BLaER1 (cell line): ENCODE results near the gene PTPRN2.
"Not testable (repeated sequence)": the region's sequence is repeated elsewhere in the genome, so short reads cannot be mapped to it uniquely, and the experiment has no call there.

ENCODE experiments used
- H3K27ac ChIP-seq: shearing (Covaris generic); formaldehyde crosslinking; 2 replicates; pipeline ENCODE4 v1.8.1; 2022
- H3K27me3 ChIP-seq: shearing (Covaris generic); formaldehyde crosslinking; 2 replicates; pipeline ENCODE4 v1.8.1; 2022
- H3K36me3 ChIP-seq: shearing (Covaris generic); formaldehyde crosslinking; 2 replicates; pipeline ENCODE4 v1.8.1; 2022
- H3K4me1 ChIP-seq: shearing (Covaris generic); formaldehyde crosslinking; 2 replicates; pipeline ENCODE4 v1.8.1; 2022
- H3K4me2 ChIP-seq: shearing (Covaris generic); formaldehyde crosslinking; 2 replicates; pipeline ENCODE4 v1.8.1; 2022
- H3K4me3 ChIP-seq: shearing (Covaris generic); formaldehyde crosslinking; 2 replicates; pipeline ENCODE4 v1.8.1; 2022
- H3K9ac ChIP-seq: shearing (Covaris generic); formaldehyde crosslinking; 2 replicates; pipeline ENCODE4 v1.8.1; 2022
- H3K9me3 ChIP-seq: shearing (Covaris generic); formaldehyde crosslinking; 2 replicates; pipeline ENCODE4 v1.8.1; 2022
- H4K20me1 ChIP-seq: shearing (Covaris generic); formaldehyde crosslinking; 2 replicates; pipeline ENCODE4 v1.8.1; 2022
- Cebpa-rat ChIP-seq: shearing (Covaris generic); IDR thresholded peaks from 2 replicates; pipeline ENCODE4 v1.8.1; 2022

PTPRN2 gene

GRCh38 chr7:157668884-157669767, 918.5 kb downstream of the PTPRN2 start:
- no peaks in the 10 kb centered on the region for H3K36me3 ChIP-seq
- peak overlapping the region; percentile 97 for H3K27ac ChIP-seq
- no peaks in the 10 kb centered on the region for H3K9me3 ChIP-seq
- H3K9ac ChIP-seq, result peak overlapping the region; percentile 81
- 0 out of 2 replicates have a peak, but pooled peaks have one; percentile 17 for TF ChIP-seq Cebpa-rat
- H4K20me1 ChIP-seq, result no peaks in the 10 kb centered on the region
- no peaks in the 10 kb centered on the region for H3K27me3 ChIP-seq
- H3K4me3 ChIP-seq, result peak overlapping the region; percentile 50
- H3K4me2 ChIP-seq, result peak overlapping the region; percentile 89
- H3K4me1 ChIP-seq, result peaks cover 97% of the 10 kb centered on the region

DNA sequence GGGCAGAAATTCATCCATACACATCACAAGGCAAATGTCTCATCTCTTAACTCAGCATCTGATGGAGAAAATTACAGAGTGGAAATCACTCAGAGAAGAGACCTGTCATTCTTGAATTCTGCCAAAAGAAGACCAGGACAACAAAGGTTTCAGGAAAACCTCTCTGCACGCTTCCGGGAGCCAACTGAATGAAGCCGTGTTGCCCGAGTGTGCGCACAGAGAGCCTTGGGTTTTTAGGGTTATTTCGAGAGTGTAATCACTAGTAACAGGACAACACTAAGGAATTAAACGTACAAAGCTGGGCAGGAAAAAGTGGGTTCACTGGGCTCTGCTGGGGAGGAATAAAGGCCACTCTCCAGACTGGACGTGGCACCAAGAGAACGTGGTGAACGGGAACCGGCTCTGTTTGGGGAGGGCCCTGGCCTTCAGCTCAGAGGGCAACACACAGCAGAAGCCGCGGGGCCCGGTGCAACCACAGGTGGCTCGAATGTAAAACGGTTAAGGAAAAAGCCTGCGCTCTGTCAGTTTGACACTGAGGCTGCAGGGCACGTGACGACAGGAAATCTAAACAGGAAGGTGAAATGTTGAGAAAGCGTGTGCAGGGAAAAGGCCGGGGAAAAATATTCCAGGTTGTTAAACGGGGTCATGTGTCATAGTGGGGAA, 919.3 kb downstream of the PTPRN2 start:
- TF ChIP-seq Cebpa-rat, result no peak
- H3K4me2 ChIP-seq, result peak overlapping the region; percentile 89
- no peaks in the 10 kb centered on the region for H3K36me3 ChIP-seq
- peak overlapping the region; percentile 81 for H3K9ac ChIP-seq
- no peaks in the 10 kb centered on the region for H4K20me1 ChIP-seq
- H3K27ac ChIP-seq, result peak overlapping the region; percentile 97
- H3K27me3 ChIP-seq, result no peaks in the 10 kb centered on the region
- peaks cover 97% of the 10 kb centered on the region for H3K4me1 ChIP-seq
- peak overlapping the region; percentile 50 for H3K4me3 ChIP-seq
- H3K9me3 ChIP-seq, result no peaks in the 10 kb centered on the region

DNA sequence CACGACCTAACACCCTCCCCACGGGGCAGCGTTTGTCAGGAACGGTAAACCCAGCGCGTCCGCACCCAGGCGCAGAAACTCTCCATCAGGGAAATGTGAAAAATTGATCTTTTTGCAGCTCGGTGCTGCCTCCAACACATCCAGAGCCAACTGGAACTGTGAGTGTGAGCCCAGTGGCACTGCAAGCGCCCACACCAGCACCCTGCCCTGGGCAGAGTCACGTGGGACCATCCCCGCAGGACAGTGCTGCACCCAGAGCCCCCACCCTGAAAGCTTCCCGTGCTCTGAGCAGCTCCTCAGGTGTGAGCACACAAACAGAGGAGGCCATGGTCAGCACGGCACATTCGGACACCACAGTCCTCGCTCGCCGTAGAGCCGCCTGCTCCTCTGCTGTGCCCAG, 919.9 kb downstream of the PTPRN2 start:
- Histone ChIP-seq H3K4me2 (peak overlapping the region; percentile 89), H3K27ac (peak overlapping the region; percentile 97), H3K9ac (peak overlapping the region; percentile 81)

GRCh38 chr7:157667261-157667660, 920.4 kb downstream of the PTPRN2 start:
- H3K4me2 ChIP-seq, result peak overlapping the region; percentile 89

More for the DNA sequence above, 919.9 kb downstream of the PTPRN2 start:
- Histone ChIP-seq H3K4me3 (peak overlapping the region; percentile 50; the same call in 1 of the 2 replicates), H3K36me3 (no peaks in the 10 kb centered on the region), H3K9me3 (no peaks in the 10 kb centered on the region), H3K4me1 (peaks cover 97% of the 10 kb centered on the region), H4K20me1 (no peaks in the 10 kb centered on the region), H3K27me3 (no peaks in the 10 kb centered on the region)
- TF ChIP-seq Cebpa-rat, result no peak

GRCh38 chr7:157666530-157667040, 921.0 kb downstream of the PTPRN2 start:
- no peak for TF ChIP-seq Cebpa-rat
- peak overlapping the region; percentile 89 for H3K4me2 ChIP-seq
- no peaks in the 10 kb centered on the region for H3K27me3 ChIP-seq
- H4K20me1 ChIP-seq, result no peaks in the 10 kb centered on the region
- no peaks in the 10 kb centered on the region for H3K36me3 ChIP-seq
- no peaks in the 10 kb centered on the region for H3K9me3 ChIP-seq
- H3K27ac ChIP-seq, result peak overlapping the region; percentile 53
- H3K9ac ChIP-seq, result no peak overlapping the region
- peaks cover 97% of the 10 kb centered on the region for H3K4me1 ChIP-seq
- no peak overlapping the region for H3K4me3 ChIP-seq

More at GRCh38 chr7:157667261-157667660, 920.4 kb downstream of the PTPRN2 start:
- no peaks in the 10 kb centered on the region for H3K9me3 ChIP-seq
- H4K20me1 ChIP-seq, result no peaks in the 10 kb centered on the region
- no peaks in the 10 kb centered on the region for H3K27me3 ChIP-seq
- peak overlapping the region; percentile 97 for H3K27ac ChIP-seq
- H3K4me3 ChIP-seq, result peak overlapping the region; percentile 50; the same call in 1 of the 2 replicates
- H3K36me3 ChIP-seq, result no peaks in the 10 kb centered on the region
- peak overlapping the region; percentile 81 for H3K9ac ChIP-seq
- H3K4me1 ChIP-seq, result peaks cover 97% of the 10 kb centered on the region
- no peak for TF ChIP-seq Cebpa-rat

DNA sequence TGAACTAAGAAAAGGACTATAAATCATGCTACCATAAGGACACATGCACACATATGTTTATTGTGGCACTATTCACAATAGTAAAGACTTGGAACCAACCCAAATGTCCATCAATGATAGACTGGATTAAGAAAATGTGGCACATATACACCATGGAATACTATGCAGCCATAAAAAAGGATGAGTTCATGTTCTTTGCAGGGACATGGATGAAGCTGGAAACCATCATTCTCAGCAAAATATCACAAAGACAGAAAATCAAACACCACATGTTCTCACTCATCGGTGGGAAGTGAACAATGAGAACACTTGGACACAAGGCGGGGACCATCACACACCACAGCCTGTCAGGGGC, 922.0 kb downstream of the PTPRN2 start:
- H3K4me2 ChIP-seq, H3K27ac ChIP-seq, H4K20me1 ChIP-seq, H3K36me3 ChIP-seq, H3K9me3 ChIP-seq, H3K4me3 ChIP-seq, H3K9ac ChIP-seq, H3K27me3 ChIP-seq: not testable (repeated sequence)
- H3K4me1 ChIP-seq, result peaks cover 97% of the 10 kb centered on the region

GRCh38 chr7:157664871-157665633, 922.6 kb downstream of the PTPRN2 start:
- H3K27me3 ChIP-seq, result no peaks in the 10 kb centered on the region
- H4K20me1 ChIP-seq, result no peaks in the 10 kb centered on the region
- no peaks in the 10 kb centered on the region for H3K36me3 ChIP-seq
- no peak overlapping the region for H3K9ac ChIP-seq
- H3K9me3 ChIP-seq, result no peaks in the 10 kb centered on the region
- 0 out of 2 replicates have a peak overlapping the region, but pooled peaks have one; percentile 16 for H3K27ac ChIP-seq
- H3K4me1 ChIP-seq, result peaks cover 97% of the 10 kb centered on the region
- TF ChIP-seq Cebpa-rat, result no peak
- H3K4me3 ChIP-seq, result no peak overlapping the region
- peak overlapping the region; percentile 84 for H3K4me2 ChIP-seq

DNA sequence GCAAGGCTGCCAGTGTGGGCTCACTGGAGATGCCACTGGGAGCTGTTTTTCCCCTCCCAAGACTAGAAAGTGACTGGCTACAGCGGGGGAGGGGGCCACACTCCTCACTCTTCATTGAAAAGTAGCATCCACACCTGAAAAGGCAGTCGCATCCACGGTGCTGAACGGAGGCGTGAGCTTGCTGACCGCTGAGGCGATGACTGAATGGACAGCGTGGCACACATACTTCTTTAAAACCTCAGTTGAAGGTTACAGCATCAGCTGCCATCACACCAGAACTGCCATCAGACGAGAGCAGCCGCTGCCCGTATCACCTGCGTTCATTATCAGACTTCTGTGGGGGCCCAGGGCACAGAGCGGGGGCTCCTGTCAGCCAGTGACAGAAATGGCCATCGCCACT, 923.6 kb downstream of the PTPRN2 start:
- Histone ChIP-seq H3K4me1 (peaks cover 95% of the 10 kb centered on the region), H3K9me3 (no peaks in the 10 kb centered on the region), H3K9ac (no peak overlapping the region), H3K27me3 (no peaks in the 10 kb centered on the region), H3K27ac (no peak overlapping the region), H3K4me2 (peak overlapping the region; percentile 84), H4K20me1 (no peaks in the 10 kb centered on the region), H3K4me3 (no peak overlapping the region), H3K36me3 (no peaks in the 10 kb centered on the region)
- TF ChIP-seq Cebpa-rat, result no peak

DNA sequence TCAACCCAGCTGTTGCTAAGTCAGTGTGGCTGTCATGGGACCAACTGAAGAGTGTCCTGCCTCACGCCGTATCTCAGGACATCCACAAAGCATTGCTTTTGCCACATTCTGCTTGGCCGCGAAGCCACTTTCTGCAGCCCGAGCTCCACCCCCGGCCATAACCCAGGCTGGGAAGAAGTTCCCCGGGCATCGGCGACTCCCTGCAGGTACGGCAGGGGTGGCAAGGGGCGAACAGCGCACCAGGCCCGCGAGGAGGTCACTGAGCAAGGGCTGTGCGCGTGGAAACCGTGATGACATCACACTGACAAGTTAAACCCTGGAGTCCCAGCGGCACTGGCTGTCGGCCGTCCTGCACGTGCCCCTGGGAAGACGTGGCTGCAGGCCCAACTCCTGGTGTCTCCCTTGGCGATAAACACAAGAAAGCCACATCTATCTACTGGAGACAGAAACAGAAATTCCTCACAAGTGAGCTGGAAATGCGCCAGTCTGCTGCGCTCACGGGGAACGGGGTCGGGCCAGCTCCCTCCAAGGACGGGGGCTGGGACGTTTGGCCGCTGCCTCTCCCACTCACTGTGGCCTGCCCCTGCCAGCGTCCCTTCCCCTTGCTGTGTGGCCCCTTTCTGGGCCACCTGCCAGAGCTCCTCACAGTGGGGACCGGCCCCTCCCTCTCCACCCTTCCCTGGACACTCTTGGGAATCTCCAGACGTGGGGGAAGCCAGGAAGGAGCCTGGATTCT, 924.5 kb downstream of the PTPRN2 start:
- Histone ChIP-seq H3K27ac (peak overlapping the region; percentile 37; the same call in 1 of the 2 replicates), H3K9me3 (no peaks in the 10 kb centered on the region), H3K4me1 (peaks cover 95% of the 10 kb centered on the region), H3K4me3 (no peak overlapping the region), H3K36me3 (no peaks in the 10 kb centered on the region), H3K27me3 (no peaks in the 10 kb centered on the region), H4K20me1 (no peaks in the 10 kb centered on the region), H3K4me2 (peak overlapping the region; percentile 84), H3K9ac (no peak overlapping the region; the same call in 1 of the 2 replicates)
- no peak for TF ChIP-seq Cebpa-rat
